Measurements from ENCODE around the gene RGS13.

DNA sequence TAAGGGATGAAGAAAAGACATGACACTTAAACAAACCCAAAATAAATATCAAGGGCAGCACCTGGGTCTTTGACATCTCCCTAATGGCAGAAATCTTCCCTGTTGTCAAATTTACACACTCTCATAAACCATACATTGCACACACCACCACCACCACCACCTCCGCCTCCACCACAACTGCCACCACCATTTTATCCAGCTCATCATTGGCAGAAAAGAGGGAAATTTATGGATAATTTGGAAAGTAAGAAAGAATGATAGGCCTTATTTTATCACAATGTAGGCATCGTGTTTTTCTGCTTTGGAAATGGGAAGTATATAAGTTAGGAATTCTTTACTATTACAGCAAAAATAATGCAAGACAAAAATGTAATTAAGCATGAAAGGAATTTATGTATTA lies 27.3 kb upstream of the RGS13 start:
- TF ChIP-seq CTCF (IDR thresholded peaks at IDR 0.05) (no peak), POLR2A (IDR thresholded peaks at IDR 0.05) (no peak), POLR2AphosphoS5 (IDR thresholded peaks at IDR 0.05) (no peak)

All from suprapubic skin (tissue), 4 donors.